Thoracic aorta (tissue), 2 donors: Measurements from ENCODE around the gene AQP1. TPM values are rescaled to one million over a fixed set of nuclear protein-coding genes. Genes with fewer than 3 reads are reported as not detected.

Experiments used
- ATAC-seq: fragments of 150-250 bp; one replicate; pipeline ENCODE4 v1.8.0; 2017; ENCODE audit warnings: low read depth; ENCODE audit not compliant: insufficient number of reproducible peaks, low FRiP score
- DNase-seq: peaks from one replicate; pipeline ENCODE4 v3.0.0-alpha.2; 2020; ENCODE audit warnings: low spot score
- H3K27ac ChIP-seq, 2 donors: fragments of 200-600 bp; sonication (generic); 1 replicate in 1 of 2; 2 replicates in 1 of 2; pipeline ENCODE4 v1.5.1; 2016; ENCODE audit warnings: mild to moderate bottlenecking in 2 of 2, moderate library complexity in 2 of 2
- H3K27me3 ChIP-seq: fragments of 200-600 bp; sonication (generic); replicated peaks from 2 replicates; pipeline ENCODE4 v1.6.0; 2016; ENCODE audit warnings: mild to moderate bottlenecking; ENCODE audit not compliant: insufficient read depth
- H3K36me3 ChIP-seq: fragments of 200-600 bp; sonication (generic); one replicate; pipeline ENCODE4 v1.5.1; 2016
- H3K4me1 ChIP-seq, 2 donors: fragments of 200-600 bp; sonication (generic); 1 replicate in 1 of 2; 2 replicates in 1 of 2; pipeline versions ENCODE4 v1.5.1 to v1.6.0; 2016; ENCODE audit warnings: low read depth in 2 of 2, mild to moderate bottlenecking in 1 of 2; ENCODE audit not compliant: control insufficient read depth in 1 of 2
- H3K4me3 ChIP-seq: fragments of 200-600 bp; sonication (generic); 2 replicates; pipeline ENCODE4 v1.5.1; 2016; ENCODE audit warnings: mild to moderate bottlenecking
- H3K9me3 ChIP-seq: fragments of 200-600 bp; sonication (generic); 2 replicates; pipeline ENCODE4 v1.5.1; 2016
- CTCF ChIP-seq: fragments of 200-600 bp; sonication (generic); IDR thresholded peaks from one replicate; pipeline ENCODE4 v1.5.1; 2019; ENCODE audit warnings: antibody characterized with exemption
- total RNA-seq, 2 donors: library from RNA; depleted of rRNA; stranded (reverse); fragments of >200 nt; gene quantifications; one replicate each; pipeline versions ENCODE4 v1.1.0 to v1.2.3, GENCODE V29; 2016

AQP1 gene
- total RNA-seq, 2 donors from 2014 or later, result 1,262 to 1,768 TPM

DNA sequence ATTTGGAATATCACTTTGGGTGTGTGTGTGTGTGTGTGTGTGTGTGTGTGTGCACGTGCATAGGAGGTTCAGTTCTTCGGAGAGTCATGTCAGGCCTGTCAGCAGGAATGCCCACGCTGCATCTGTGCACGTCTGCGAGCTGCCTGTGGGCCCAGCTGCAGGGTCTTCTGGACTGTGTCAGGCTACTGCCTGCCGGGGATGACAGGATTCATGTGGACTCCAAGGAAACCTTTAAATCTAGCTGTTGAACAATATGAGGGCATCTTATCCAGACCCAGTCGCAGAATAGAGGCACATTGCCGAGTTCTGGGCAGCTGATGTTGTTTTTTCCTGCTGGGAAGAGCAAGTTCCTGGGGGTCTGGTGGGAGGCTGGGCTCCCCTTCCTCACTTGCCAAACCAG, 19.0 kb downstream of the AQP1 start:
- H3K27ac ChIP-seq, result no peak overlapping the region
- peaks cover 3% of the 10 kb centered on the region for H3K9me3 ChIP-seq
- no peak for ATAC-seq
- H3K4me3 ChIP-seq, result no peak overlapping the region
- no peak for DNase-seq
- no peak for TF ChIP-seq CTCF
- peaks cover 13% of the 10 kb centered on the region for H3K36me3 ChIP-seq
- H3K4me1 ChIP-seq, result peaks cover 0 to 5% of the 10 kb centered on the region in 2 donors
- H3K27me3 ChIP-seq, result no peaks in the 10 kb centered on the region

DNA sequence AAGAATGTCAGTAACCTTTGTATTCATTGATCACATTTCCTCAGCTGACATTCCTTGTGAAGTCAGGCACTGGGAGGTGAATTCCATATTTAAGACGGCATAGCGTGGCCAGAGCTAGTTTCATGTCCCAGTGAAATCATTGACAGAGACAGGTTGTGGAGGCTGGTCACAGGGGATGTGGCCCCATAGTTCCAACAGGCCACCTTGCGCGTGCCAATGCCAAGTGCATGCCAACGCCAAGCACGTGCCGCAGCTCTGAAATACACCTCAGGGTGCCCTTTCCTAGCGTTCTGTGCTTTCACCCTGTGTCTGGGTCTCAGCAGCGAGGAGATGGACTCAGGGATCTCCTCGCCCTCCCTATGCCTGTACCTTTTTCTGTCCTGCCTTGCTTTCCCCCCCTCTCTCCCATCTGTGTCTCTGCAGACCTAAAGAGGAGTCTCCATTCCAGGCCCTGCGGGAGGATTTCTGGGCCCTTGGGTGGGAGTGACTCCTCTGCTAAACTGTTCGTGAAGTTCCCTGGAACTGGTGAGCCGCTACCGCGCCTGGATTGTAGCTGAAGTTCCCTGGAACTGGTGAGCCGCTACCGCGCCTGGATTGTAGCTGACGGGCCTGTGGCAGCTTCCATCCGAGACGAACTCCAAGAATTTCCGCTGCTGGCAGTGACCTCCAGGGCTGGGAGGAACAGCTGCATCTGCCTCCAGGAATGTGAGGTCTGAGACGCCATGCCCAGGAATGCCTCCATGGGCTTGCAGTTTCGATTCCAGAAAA, 19.7 kb downstream of the AQP1 start:
- peaks cover 7% of the 10 kb centered on the region for H3K36me3 ChIP-seq
- peaks cover 3% of the 10 kb centered on the region for H3K9me3 ChIP-seq
- ATAC-seq (no peak), DNase-seq (no peak)
- H3K4me1 ChIP-seq, result peaks cover 0 to 5% of the 10 kb centered on the region in 2 donors
- no peak for TF ChIP-seq CTCF
- no peak overlapping the region for H3K4me3 ChIP-seq
- no peak overlapping the region for H3K27ac ChIP-seq
- H3K27me3 ChIP-seq, result no peaks in the 10 kb centered on the region

DNA sequence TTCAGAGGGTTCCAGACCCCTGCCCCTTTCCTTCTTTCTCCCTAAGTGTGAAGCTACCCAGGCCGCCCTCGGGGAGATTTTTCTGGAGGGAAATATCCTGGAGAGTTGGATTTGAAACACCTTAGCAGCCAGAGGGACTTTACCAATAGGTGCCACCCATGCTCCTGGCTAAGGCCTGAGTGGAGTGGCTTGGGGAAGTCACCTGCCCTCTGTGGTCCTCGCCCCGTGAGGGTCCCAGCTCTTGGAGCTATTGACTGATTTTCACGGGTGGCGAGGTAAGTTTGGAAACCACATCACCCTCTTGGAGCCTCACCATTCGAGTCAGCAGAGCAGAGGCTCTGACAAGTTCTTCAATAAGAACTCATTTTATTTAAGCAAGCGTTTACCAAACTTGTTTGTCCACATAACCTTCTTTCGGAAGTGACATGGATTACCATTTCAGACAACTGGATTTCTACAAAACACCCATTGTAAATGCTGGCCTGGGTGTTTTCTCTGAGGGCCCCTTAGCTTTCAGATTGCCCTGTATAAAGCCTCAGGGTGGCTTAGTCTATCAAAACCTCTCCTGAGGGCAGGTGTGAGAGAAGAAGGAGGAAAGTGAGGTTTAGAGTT, 20.4 kb downstream of the AQP1 start:
- peaks cover 4% of the 10 kb centered on the region for H3K36me3 ChIP-seq
- ATAC-seq, result no peak
- H3K27ac ChIP-seq, result no peak overlapping the region
- no peak overlapping the region for H3K4me3 ChIP-seq
- H3K27me3 ChIP-seq, result no peaks in the 10 kb centered on the region
- no peak for TF ChIP-seq CTCF
- peaks cover 2% of the 10 kb centered on the region for H3K9me3 ChIP-seq
- peaks cover 0 to 5% of the 10 kb centered on the region in 2 donors for H3K4me1 ChIP-seq
- no peak for DNase-seq

GRCh38 chr7:30932562-30932961, 20.9 kb downstream of the AQP1 start:
- DNase-seq, result no peak
- no peak for ATAC-seq
- TF ChIP-seq CTCF, result no peak
- peaks cover 0 to 5% of the 10 kb centered on the region in 2 donors for H3K4me1 ChIP-seq
- no peaks in the 10 kb centered on the region for H3K27me3 ChIP-seq
- H3K4me3 ChIP-seq, result no peak overlapping the region
- H3K27ac ChIP-seq, result no peak overlapping the region
- H3K36me3 ChIP-seq, result no peaks in the 10 kb centered on the region
- no peaks in the 10 kb centered on the region for H3K9me3 ChIP-seq

GRCh38 chr7:30933124-30933974, 21.7 kb downstream of the AQP1 start:
- Histone ChIP-seq H3K4me3 (no peak overlapping the region), H3K9me3 (no peaks in the 10 kb centered on the region), H3K4me1 (peaks cover 0 to 6% of the 10 kb centered on the region in 2 donors), H3K36me3 (no peaks in the 10 kb centered on the region), H3K27me3 (no peaks in the 10 kb centered on the region), H3K27ac (no peak overlapping the region)
- no peak for DNase-seq
- no peak for ATAC-seq
- no peak for TF ChIP-seq CTCF
